ENCODE measurements around the gene SHKBP1.

- TF ChIP-seq JUN (IDR thresholded peaks at IDR 0.05; ENCODE audit: borderline replicate concordance, low read depth, low read length) = no peak
- no peak for TF ChIP-seq JUN (CRISPR knock-in tag; IDR thresholded peaks at IDR 0.05; ENCODE audit: borderline replicate concordance)
- no peak for TF ChIP-seq HMGN3 (IDR thresholded peaks at IDR 0.05; ENCODE audit: borderline replicate concordance, extremely low read depth, insufficient read length, low read depth, low read length)
- no peak for TF ChIP-seq ETV5 (CRISPR knock-in tag; IDR thresholded peaks at IDR 0.05; ENCODE audit: low read depth)
- no peak for TF ChIP-seq ZFP91 (CRISPR knock-in tag; IDR thresholded peaks at IDR 0.05)
- TF ChIP-seq CTCF (IDR thresholded peaks at IDR 0.05 in 2 of 3, conservative IDR thresholded peaks at IDR 0.05 in 1 of 3; ENCODE audit: insufficient read depth in 2 of 3, low read depth in 1 of 3, low read length in 3 of 3) = no peak
- TF ChIP-seq E2F4 (CRISPR knock-in tag; IDR thresholded peaks at IDR 0.05; ENCODE audit: low read depth) = no peak
- no peak for TF ChIP-seq NEUROD1 (IDR thresholded peaks at IDR 0.05; ENCODE audit: borderline replicate concordance, low read depth, low read length, partially characterized antibody)
- TF ChIP-seq ELF1 (tag; IDR thresholded peaks at IDR 0.05) = no peak
- no peak for TF ChIP-seq KAT8 (IDR thresholded peaks at IDR 0.05; ENCODE audit: low read depth)
- no peak for TF ChIP-seq PTRF (tag; IDR thresholded peaks at IDR 0.05)
- TF ChIP-seq ZNF444 (CRISPR knock-in tag; IDR thresholded peaks at IDR 0.05) = no peak; the same call in 1 of the 2 replicates
- TF ChIP-seq CTCFL (IDR thresholded peaks at IDR 0.05; ENCODE audit: borderline replicate concordance, insufficient read depth, low read depth, low read length, poor library complexity, severe bottlenecking) = no peak
- TF ChIP-seq TRIM28 (IDR thresholded peaks at IDR 0.05) = no peak
- no peak for TF ChIP-seq YY1 (IDR thresholded peaks at IDR 0.05; ENCODE audit: borderline replicate concordance in 1 of 3, control insufficient read depth in 1 of 3, extremely low read depth in 1 of 3, insufficient read depth in 3 of 3, insufficient read length in 1 of 3, insufficient replicate concordance in 2 of 3, low read depth in 1 of 3, low read length in 2 of 3)
Observed at GRCh38 chr19:40598918-40599307, 22.2 kb downstream of the SHKBP1 start.

Data from K562 (cell line).